ENCODE measurements around the gene AFDN. TPM values are rescaled to one million over a fixed set of nuclear protein-coding genes. Genes with fewer than 3 reads are reported as not detected.

AFDN gene
- total RNA-seq, 1 experiment from 2014 or later: 177 TPM

DNA sequence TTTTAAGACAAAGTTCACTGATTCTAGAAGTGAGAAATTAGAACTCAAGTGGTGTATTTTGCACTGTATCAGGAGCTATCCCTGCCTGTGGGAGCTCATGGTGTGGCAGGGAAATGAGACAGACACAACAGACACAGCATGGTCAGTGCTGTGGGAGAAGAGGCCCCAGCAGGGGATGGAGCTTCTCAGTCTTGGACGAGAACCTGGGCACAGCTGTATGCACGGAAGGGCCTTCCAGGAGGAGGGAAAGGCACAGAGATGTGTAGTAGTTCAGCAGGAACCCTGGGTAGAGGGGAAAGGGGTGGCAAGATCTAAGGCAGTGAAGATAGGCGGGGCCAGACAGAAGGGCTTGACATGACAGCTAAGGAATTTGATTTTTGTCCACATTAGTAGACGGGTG, 122.0 kb downstream of the AFDN start:
- Mint-ChIP-seq H3K27ac (ENCODE audit: unreplicated experiment) (peak overlapping the region; percentile 4), H3K36me3 (ENCODE audit: insufficient read depth, unreplicated experiment) (peaks cover 87% of the 10 kb centered on the region), H3K4me1 (ENCODE audit: low read depth, unreplicated experiment) (peaks cover 16% of the 10 kb centered on the region), H3K9me3 (ENCODE audit: unreplicated experiment) (no peaks in the 10 kb centered on the region), H3K4me3 (ENCODE audit: unreplicated experiment) (no peak overlapping the region), H3K27me3 (ENCODE audit: insufficient read depth, unreplicated experiment) (no peaks in the 10 kb centered on the region)
- H3K4me1 ChIP-seq: no peaks in the 10 kb centered on the region
- TF ChIP-seq CTCF (IDR thresholded peaks at IDR 0.05; ENCODE audit: insufficient read depth in 1 of 2, low read depth in 1 of 2, low read length in 1 of 2, severe bottlenecking in 1 of 2, unreplicated experiment in 1 of 2): no peak
- intact Hi-C loops (cut with micrococcal nuclease; ENCODE audit: unreplicated experiment): no loop called here
- no peak overlapping the region for H3K4me3 ChIP-seq (ENCODE audit: low read depth, low read length)
- H3K36me3 ChIP-seq (ENCODE audit: control insufficient read depth, insufficient read depth, low read length): peaks cover 6% of the 10 kb centered on the region
- no peak for DNase-seq
- no TSS peak for BruUV-seq (replicated peaks)
- no peaks in the 10 kb centered on the region for H3K9me3 ChIP-seq
- ChIA-PET CTCF (no interaction called here), POLR2A (no interaction called here)
- no peaks in the 10 kb centered on the region for H3K27me3 ChIP-seq (replicated peaks; ENCODE audit: control insufficient read depth, insufficient read depth, low read length)

- DNase-seq: no peak
- H3K9me3 Mint-ChIP-seq (ENCODE audit: unreplicated experiment): no peaks in the 10 kb centered on the region
- no peak for TF ChIP-seq CTCF (IDR thresholded peaks at IDR 0.05; ENCODE audit: insufficient read depth in 1 of 2, low read depth in 1 of 2, low read length in 1 of 2, severe bottlenecking in 1 of 2, unreplicated experiment in 1 of 2)
- peaks cover 86% of the 10 kb centered on the region for H3K36me3 Mint-ChIP-seq (ENCODE audit: insufficient read depth, unreplicated experiment)
- Histone ChIP-seq H3K4me1 (no peaks in the 10 kb centered on the region), H3K36me3 (ENCODE audit: control insufficient read depth, insufficient read depth, low read length) (peaks cover 4% of the 10 kb centered on the region), H3K9me3 (no peaks in the 10 kb centered on the region), H3K4me3 (ENCODE audit: low read depth, low read length) (no peak overlapping the region), H3K27me3 (replicated peaks; ENCODE audit: control insufficient read depth, insufficient read depth, low read length) (no peaks in the 10 kb centered on the region)
- H3K4me1 Mint-ChIP-seq (ENCODE audit: low read depth, unreplicated experiment): peaks cover 17% of the 10 kb centered on the region
- peak overlapping the region; percentile 4 for H3K27ac Mint-ChIP-seq (ENCODE audit: unreplicated experiment)
- intact Hi-C loops (cut with micrococcal nuclease; ENCODE audit: unreplicated experiment): no loop called here
- CTCF ChIA-PET: no interaction called here
- H3K4me3 Mint-ChIP-seq (ENCODE audit: unreplicated experiment): no peak overlapping the region
- no TSS peak for BruUV-seq (replicated peaks)
- POLR2A ChIA-PET: no interaction called here
- H3K27me3 Mint-ChIP-seq (ENCODE audit: insufficient read depth, unreplicated experiment): no peaks in the 10 kb centered on the region
Measured at GRCh38 chr6:167949121-167949684, 122.5 kb downstream of the AFDN start.

GRCh38 chr6:167951781-167952511, 125.2 kb downstream of the AFDN start:
- Histone ChIP-seq H3K4me3 (ENCODE audit: low read depth, low read length) (no peak overlapping the region), H3K36me3 (ENCODE audit: control insufficient read depth, insufficient read depth, low read length) (peaks cover 4% of the 10 kb centered on the region), H3K27me3 (replicated peaks; ENCODE audit: control insufficient read depth, insufficient read depth, low read length) (no peaks in the 10 kb centered on the region), H3K4me1 (peaks cover 6% of the 10 kb centered on the region), H3K9me3 (no peaks in the 10 kb centered on the region)
- peaks cover 32% of the 10 kb centered on the region for H3K4me1 Mint-ChIP-seq (ENCODE audit: low read depth, unreplicated experiment)
- DNase-seq: no peak
- H3K27ac Mint-ChIP-seq (ENCODE audit: unreplicated experiment): no peak overlapping the region
- H3K4me3 Mint-ChIP-seq (ENCODE audit: unreplicated experiment): no peak overlapping the region
- POLR2A ChIA-PET: no interaction called here
- CTCF ChIA-PET: interaction anchor here (0.8 kb wide), 1 partner anchor 456 kb away, joined by 3 read pairs; no protein-coding TSS in a partner anchor
- peaks cover 77% of the 10 kb centered on the region for H3K36me3 Mint-ChIP-seq (ENCODE audit: insufficient read depth, unreplicated experiment)
- no peak for TF ChIP-seq CTCF (IDR thresholded peaks at IDR 0.05; ENCODE audit: insufficient read depth in 1 of 2, low read depth in 1 of 2, low read length in 1 of 2, severe bottlenecking in 1 of 2, unreplicated experiment in 1 of 2)
- no peaks in the 10 kb centered on the region for H3K27me3 Mint-ChIP-seq (ENCODE audit: insufficient read depth, unreplicated experiment)
- intact Hi-C loops (cut with micrococcal nuclease; ENCODE audit: unreplicated experiment): no loop called here
- no TSS peak for BruUV-seq (replicated peaks)
- H3K9me3 Mint-ChIP-seq (ENCODE audit: unreplicated experiment): no peaks in the 10 kb centered on the region

All from Caco-2 (cell line).